ENCODE measurements around the gene CYP3A7.
"Not testable (repeated sequence)": the region's sequence is repeated elsewhere in the genome, so short reads cannot be mapped to it uniquely, and the experiment has no call there.

CYP3A7 gene

DNA sequence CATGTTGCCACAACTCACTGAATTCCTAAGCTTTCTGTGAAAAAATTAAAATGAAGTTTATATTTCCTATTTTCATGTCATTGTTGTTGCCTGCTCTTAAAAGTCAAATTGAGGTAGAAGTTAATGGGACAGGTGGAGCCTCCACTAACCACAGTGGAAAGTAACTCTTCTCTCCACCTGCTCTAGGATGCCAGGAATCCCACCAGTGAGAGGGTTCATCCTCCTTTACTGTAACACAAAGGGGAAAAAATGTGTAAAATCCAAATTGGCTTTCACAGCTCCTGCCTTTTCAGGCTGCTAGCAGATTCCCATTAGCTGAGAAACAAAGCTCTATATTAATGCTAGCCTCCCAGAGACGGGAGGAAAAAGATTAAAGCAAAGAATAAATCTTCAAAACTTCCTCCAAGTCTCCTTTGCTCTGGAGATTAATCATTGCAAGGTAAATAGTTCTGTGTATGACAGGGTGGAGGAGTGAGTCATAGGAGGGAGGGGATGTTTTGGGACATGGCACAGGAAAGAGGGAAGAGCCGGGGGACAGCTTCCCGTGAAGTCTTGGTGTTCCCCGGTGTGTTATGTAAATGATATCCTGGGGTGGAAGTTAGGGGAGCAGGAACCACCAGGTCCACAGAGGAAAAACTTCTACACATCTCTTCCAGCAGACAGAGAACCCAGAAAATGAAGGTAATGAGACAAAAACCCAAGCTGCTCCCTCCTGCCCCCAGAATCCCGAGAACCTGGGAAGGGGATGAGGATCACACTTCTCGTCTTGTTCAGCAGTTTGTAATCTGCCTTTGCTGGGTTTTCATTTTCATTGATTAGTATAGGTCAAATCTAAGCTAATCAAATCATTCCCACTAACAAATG lies 35.9 kb downstream of the CYP3A7 start:
- not testable (repeated sequence) for DNase-seq

DNA sequence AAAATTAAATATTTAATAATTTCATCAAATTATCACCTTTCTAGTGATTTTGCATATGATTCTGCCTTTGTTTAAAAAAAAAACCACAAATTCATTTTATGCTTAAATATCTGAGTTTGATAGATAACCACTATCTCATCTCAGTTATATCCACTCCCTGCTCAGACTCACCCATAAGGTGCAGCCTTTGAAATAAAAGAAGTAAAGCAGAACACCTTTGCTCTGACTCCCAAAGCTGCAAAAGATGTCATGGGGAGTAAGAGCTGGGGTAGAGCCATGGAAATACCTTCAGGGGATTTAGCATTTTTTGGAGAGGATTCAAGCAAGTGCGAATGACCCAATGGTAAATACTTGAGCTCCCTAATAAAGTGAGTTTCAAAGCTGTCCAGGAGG lies 40.1 kb downstream of the CYP3A7 start:
- DNase-seq = no peak

DNA sequence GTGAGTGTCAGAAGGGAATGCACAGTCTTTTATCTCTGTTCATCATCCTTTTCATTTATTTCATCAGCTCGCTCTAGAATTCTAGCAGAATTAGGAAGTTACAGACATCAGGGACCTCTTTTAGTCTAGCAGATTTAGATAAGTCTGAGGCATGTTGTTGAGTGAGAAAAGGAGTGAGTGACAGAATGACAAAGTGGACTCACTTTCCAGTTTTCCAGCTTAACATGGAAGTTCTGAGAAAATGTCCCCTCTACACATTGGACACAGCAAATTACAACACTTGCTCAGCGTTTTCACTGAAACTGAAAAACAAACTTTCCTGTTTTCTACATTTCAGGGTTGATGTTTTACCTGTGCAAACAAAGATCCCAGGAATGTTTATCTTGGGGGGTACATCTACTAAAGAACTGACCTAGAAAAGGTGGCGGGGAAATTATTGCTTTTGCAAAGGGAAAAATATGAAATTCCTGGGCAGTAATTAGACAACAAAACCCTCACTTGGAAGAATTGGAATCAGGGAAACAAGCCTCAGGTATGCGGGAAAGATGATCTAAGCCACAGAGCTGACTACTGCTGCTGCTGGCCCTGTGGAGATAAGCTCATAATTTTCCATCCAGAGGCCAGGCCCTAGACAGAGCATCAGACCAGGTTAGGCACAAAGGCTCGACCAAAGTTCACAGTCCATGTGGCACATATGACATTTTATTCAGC lies 40.6 kb downstream of the CYP3A7 start:
- peak; percentile 14 for DNase-seq

DNA sequence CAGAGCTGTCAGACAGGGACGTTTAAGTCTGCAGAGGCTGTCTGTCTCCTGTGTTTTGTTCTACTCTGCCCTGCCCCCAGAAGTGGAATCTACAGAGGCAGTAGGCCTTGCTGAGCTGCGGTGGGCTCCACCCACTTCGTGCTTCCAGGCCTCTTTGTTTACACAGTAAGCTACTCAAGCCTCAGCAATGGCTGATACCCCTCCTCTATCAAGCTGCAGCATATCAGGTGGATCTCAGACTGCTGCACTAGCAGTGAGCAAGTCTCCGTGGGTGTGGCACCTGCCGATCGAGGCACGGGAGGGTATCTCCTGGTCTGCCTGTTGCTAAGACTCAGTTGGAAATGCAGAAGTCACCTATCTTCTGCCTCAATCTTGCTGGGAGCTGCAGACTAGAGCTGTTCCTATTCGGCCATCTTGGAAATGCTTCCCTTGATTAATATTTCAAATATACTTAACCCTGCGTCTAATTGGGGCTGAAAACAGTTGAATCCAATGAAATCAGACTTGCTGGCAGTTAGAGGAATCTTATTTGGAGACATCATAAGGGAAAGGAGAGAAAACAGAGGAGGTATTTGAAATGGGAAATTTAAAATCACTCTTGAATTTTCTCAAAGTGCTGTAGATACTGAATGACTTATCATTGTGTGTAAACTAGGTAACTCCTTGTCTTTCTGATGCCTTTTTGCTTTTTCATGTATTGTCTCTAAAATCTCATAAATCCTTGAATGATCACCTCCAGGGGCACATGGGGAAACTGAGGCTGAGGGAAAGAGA lies 41.4 kb downstream of the CYP3A7 start:
- DNase-seq = peak; percentile 83

DNA sequence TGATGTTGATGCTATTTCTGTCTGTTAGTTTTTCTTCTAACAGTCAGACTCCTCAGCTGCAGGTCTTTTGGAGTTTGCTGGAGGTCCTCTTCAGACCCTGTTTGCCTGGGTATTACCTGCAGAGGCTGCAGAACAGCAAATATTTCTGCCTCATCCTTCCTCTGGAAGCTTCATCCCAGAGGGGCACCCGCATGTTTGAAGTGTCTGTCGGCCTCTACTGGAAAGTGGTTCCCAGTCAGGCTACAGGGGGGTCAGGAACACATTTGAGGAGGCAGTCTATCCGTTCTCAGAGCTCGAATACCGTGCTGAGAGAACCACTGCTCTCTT lies 41.9 kb downstream of the CYP3A7 start:
- no peak for DNase-seq

DNA sequence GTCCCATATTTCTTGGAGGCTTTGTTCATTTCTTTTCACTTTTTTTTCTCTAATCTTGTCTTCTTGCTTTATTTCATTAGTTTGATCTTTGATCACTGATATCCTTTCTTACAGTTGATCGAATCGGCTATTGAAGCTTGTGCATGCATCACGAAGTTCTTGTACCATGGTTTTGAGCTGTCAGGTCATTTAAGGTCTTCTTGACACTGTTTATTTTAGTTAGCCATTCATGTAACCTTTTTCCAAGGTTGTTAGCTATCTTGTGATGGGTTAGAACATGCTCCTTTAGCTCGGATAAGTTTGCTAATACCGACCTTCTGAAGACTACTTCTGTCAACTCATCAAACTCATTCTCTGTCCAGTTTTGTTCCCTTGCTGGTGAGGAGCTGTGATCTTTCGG lies 42.4 kb downstream of the CYP3A7 start:
- DNase-seq = not testable (repeated sequence)

DNA sequence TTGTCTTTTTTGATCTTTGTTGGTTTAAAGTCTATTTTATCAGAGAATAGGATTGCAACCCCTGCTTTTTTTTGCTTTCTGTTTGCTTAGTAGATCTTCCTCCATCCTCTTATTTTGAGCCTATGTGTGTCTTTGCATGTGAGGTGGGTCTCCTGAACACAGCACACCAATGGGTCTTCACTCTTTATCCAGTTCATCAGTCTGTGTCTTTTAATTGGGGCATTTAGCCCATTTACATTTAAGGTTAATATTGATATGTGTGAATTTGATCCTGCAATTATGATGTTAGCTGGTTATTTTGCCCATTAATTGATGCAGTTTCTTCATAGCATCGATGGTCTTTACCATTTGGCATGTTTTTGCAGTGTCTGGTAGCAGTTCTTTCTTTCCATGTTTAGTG lies 43.3 kb downstream of the CYP3A7 start:
- not testable (repeated sequence) for DNase-seq

DNA sequence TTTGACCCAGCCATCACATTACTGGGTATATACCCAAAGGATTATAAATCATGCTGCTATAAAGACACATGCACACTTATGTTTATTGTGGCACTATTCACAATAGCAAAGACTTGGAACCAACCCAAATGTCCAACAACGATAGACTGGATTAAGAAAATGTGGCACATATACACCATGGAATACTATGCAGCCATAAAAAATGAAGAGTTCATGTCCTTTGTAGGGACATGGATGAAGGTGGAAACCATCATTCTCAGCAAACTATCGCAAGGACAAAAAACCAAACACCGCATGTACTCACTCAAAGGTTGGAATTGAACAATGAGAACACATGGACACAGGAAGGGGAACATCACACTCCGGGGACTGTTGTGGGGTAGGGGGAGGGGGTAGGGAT lies 44.1 kb downstream of the CYP3A7 start:
- DNase-seq = not testable (repeated sequence)

DNA sequence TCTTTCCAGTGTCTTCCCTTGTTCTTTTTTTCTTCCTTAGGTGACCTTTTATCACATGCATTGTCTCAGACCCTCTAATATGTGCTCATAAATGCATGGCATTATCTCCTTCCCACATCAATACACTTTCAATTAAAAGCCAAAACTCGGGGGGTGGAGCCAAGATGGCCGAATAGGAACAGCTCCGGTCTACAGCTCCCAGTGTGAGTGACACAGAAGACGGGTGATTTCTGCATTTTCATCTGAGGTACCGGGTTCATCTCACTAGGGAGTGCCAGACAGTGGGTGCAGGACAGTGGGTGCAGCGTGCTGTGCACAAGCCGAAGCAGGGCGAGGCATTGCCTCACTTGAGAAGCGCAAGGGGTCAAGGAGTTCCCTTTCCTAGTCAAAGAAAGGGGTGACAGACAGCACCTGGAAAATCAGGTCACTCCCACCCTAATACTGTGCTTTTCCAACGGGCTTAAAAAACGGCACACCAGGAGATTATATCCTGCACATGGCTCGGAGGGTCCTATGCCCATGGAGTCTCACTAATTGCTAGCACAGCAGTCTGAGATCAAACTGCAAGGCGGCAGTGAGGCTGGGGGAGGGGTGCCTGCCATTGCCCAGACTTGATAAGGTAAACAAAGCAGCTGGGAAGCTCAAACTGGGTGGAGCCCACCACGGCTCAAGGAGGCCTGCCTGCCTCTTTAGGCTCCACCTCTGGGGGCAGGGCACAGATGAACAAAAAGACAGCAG lies 49.0 kb downstream of the CYP3A7 start:
- DNase-seq = peak; percentile 64

DNA sequence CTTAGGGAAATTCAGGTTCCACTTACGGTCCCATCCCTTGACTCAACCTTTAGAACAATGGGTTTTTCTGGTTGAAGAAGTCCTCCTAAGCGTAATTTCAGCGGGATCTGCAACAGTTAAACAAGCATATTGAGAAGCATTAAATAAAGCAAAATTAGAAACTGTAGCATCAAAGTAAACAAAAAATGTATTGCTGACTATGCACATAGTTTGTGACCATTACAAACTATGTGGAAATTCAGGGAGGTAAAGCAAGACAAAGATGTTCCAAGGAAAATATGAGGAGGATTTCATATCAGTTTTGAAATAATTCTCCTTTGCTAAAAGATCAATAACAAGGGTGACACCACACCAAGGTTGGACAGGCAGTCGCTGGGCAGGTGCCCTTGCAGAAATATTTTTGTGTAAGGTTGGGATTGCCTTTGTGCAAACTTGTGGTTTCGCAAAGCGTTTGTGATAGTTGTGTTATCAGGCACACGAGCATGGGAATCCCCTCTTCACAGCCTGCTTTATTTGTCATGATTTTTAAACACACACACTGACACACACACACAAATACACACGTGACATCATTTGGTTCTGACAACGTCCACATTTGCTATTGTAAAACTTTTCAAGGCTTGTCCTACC lies 49.8 kb downstream of the CYP3A7 start:
- no peak for DNase-seq

DNA sequence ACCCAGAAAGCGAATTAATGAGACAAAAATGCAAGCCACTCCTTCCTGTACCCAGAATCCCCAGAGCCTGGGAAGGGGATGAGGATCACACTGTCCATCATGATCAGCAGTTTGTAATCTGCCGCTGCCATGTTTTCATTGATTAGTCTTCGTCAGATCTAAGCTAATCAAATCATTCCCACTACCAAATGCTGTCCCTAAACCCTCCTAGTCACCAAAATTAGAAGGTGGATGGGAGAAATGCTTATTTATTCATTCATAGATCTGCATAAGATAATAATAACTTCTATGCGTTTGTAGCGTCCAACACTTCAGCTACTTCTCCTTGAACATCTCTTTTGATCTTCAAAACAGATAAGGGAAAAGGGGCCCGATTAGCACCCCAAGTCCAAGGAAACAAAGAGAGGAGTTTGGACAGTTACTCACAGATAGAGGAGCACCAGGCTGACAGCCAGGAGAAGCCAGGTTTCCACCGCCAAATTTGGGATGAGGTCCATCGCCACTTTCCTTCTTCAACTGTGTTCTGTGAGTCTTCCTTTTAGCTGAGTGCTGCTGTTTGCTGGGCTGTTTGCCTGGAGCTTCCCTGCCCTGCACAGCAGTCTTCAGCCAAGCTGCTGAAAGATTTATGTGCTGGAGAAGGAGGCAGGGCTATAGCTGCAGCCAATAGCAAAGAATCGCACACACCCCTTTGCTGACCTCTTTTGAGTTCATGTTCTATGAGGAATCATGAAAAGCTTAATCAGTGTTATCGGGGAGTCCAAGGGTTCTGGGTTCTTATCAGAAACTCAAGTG lies 55.4 kb downstream of the CYP3A7 start, which contains the start of gene CYP3A5:
Gene CYP3A5, minus strand, starts transcription at position 597 of the 792 bp plus-strand sequence. Its CDS starts 100 bp downstream, at position 497.
- no peak for DNase-seq

DNA sequence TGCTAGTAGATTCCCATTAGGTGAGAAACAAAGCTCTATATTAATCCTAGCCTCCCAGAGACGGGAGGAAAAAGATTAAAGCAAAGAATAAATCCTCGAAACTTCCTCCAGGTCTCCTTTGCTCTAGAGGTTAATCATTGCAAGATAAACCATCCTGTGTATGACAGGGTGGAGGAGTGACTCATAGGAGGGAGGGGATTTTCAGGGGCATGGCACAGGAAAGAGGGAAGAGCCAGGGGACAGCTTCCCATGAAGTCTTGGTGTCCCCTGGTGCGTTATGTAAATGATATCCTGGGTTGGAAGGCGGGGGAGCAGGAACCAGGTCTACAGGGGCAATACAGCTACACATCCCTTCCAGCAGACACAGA lies 56.0 kb downstream of the CYP3A7 start:
- DNase-seq = no peak

DNA sequence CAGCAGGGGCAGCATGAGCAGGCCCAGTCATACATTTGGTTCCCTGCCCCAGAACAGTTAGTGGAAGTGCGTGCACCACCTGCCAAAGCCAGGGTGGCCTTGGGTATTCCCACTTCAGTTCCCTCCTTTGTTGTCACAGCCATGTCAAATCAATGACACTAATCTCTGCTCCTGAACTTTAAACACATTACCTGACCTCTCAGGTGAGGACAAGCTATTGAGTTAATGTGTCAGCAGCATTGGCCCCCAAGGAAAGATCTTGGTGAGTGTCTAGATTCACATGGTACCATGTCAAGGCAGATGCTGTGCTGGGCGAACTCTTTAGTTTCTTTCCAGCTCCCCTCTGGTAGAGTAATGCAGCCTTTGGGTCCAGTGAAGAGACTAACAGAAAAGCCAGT lies 57.3 kb downstream of the CYP3A7 start:
- no peak for DNase-seq

DNA sequence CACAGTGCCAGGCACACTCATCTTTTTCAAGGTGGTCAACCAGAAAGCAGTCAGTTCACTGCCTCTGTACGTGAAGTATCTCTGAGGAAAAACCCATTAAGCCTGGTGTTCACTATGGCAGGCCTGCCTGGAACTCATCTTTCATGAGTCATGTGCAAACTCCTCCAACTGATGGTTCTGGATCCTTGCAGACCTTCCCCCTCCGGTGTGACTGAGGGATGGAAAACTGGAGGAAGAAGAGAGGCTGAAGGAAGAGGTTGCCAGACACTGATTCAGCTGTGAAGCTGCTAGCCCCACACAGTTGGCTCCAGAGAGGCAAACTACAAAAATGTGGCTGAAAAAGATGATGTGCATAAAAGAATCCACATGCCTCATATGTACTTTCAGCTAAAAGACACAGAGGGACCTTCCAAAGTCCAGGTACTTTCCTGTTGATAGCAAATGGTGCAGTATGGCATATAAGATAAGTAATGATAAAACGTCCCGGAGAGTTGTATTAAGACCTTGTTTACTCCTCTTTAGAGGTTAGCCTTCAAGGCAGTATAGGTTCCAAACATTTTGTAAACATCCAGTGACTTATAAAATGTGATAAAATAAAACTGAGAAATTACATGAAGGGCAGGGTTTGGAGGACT lies 57.9 kb downstream of the CYP3A7 start:
- DNase-seq = no peak

DNA sequence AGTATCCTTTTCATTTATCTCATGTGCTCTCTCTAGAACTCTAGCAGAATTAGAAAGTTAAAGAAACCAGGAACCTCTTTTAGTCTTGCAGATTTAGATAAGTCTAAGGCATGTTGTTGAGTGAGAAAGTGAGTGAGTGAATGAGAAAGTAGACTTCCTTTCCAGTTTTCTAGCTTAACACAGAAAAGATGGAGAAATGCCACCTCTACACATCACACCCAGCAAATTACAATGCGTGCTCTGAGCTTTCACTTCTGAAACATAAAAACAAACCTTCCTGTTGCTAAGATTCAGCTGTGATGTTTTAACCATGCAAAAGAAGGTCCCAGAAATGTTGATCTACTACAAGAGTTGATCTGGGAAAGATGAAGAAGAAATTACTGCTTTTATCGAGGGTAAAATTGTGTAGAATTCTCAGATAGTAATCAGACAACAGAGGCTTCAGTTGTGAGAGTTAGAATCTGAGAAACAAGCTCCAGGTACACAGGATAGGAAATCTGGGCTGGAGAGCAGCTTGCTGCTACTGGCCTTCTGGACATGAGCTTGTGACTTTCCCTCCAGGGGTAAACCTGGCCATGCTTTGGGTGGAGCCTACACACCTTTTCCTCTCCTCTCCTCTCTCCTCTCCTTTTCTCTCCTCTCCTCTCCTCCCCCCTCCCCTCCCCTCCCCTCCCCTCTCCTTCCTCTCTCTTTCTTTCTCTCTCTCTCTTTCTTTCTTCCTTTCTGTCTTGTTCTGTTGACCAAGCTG lies 59.8 kb downstream of the CYP3A7 start:
- no peak for DNase-seq

DNA sequence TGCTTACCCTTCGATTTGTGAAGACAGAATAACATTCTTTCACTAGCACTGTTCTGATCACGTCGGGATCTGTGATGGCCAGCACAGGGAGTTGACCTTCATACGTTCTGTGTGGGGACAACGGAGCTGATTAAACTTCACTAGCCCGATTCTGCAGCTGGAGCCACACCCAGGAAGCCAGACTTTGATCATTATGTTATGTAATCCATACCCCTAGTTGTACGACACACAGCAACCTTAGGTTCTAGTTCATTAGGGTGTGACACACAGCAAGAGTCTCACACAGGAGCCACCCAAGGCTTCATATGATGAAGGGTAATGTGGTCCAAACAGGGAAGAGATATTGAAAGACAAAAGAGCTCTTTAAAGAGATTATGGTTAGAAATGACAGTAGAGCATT lies 62.4 kb downstream of the CYP3A7 start:
- DNase-seq = no peak

DNA sequence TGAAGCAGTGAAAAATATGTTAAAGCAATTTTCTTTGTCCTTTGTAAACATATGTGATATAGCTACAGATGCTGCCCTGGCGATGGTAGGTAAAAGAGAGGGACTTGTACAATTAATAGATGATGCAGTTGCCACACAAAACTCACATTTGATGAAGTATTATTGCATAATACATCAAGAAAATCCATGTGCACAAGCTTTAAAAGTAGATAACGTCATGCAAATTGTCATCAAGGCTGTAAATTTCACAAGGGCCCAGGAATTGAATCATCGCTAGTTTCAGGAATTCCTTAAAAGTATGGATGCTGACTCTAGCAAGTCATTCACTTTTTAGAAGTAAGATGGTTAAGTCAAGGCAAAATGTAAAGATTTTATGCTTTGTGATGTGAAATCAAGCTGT lies 65.2 kb downstream of the CYP3A7 start:
- DNase-seq = no peak

DNA sequence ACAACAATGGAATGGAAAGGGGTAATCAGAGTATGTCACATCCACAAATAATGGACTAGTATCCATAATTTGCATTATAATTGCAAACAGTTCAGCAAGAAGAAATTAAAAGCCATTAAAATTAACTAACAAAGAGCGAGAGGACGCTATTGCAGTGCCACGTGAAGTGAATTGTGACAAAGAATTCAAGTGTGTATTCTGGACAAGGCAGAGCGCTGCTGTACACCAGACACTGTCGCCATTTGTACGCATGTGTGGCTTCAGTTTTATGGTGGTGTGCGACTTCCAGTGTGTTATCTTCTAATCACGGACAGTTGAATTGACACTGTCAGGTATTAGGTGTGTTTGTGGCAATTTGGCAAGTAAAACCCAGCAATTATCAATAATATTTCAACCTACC lies 66.5 kb downstream of the CYP3A7 start:
- DNase-seq = no peak

DNA sequence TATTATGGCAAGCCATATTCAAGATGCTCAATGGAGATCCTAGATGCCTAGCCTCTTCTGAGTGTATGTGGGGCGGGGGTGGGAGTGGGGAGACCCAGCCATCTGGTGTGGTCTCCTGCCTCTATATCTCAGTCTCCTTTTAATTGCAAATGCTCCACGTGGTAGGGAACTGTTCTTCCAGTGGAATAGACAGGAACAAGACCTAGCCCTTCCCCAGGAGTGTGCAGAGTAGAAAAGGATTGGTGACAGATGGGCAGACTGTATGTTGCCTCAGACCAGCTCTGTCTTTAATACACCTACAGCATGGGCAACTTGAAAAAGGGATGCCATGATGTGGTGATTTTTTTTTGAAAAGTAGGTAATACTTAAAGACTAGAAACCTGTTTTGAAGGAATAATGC lies 67.8 kb downstream of the CYP3A7 start:
- DNase-seq = no peak

DNA sequence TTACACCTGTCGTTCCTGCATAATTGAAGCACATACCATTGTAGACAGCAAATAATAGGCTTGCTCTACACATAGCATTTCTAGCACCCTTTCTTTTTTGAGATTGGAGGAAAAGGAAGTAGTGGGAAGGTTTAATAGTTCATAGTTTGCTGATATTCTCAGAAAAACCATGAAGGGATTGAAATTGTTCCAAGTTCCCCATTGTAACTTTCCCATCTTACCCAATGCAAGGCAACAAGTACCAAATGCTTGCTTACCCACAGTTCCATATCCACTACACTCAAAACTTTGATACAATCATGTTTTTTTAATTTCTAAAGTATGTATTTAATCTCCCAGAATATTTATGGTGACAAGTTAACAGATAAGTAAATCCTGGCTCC lies 69.0 kb downstream of the CYP3A7 start:
- peak; percentile 36 for DNase-seq
